NB4 (cell line): Measurements from ENCODE around the gene SOAT1.
"Not testable (repeated sequence)": the region's sequence is repeated elsewhere in the genome, so short reads cannot be mapped to it uniquely, and the experiment has no call there.

Experiments
- DNase-seq: peaks from one replicate; pipeline ENCODE4 v3.0.0; 2010; ENCODE audit warnings: low read depth
- H3K4me3 ChIP-seq: one replicate; pipeline ENCODE4 v1.5.1; 2011; ENCODE audit warnings: mild to moderate bottlenecking, low read depth, low read length, moderate library complexity
- CTCF ChIP-seq: IDR thresholded peaks from one replicate; pipeline ENCODE4 v1.5.1; 2012; ENCODE audit warnings: low read depth, low read length
- MAX ChIP-seq: IDR thresholded peaks from 2 replicates; pipeline ENCODE4 v1.6.1; 2011; ENCODE audit warnings: low read depth, low read length
- MYC ChIP-seq: IDR thresholded peaks from 2 replicates; pipeline ENCODE4 v1.6.1; 2011; ENCODE audit warnings: low read depth, low read length
- POLR2A ChIP-seq: IDR thresholded peaks from 2 replicates; pipeline ENCODE4 v1.6.1; 2011; ENCODE audit warnings: mild to moderate bottlenecking; ENCODE audit not compliant: insufficient read length; ENCODE audit errors: extremely low read depth

Gene SOAT1

GRCh38 chr1:179384027-179384426 is 90.4 kb downstream of the SOAT1 start:
- H3K4me3 ChIP-seq: no peak overlapping the region
- DNase-seq: no peak
- TF ChIP-seq CTCF (no peak), MAX (no peak), POLR2A (no peak), MYC (no peak)

GRCh38 chr1:179385510-179385909 is 91.9 kb downstream of the SOAT1 start:
- TF ChIP-seq CTCF (no peak), MAX (no peak), MYC (no peak), POLR2A (no peak)
- no peak overlapping the region for H3K4me3 ChIP-seq
- no peak for DNase-seq

- no peak for TF ChIP-seq CTCF
- no peak for DNase-seq
- no peak overlapping the region for H3K4me3 ChIP-seq
Measured at GRCh38 chr1:179393721-179394120, 100.1 kb downstream of the SOAT1 start.

- DNase-seq, H3K4me3 ChIP-seq: not testable (repeated sequence)
Measured at GRCh38 chr1:179399399-179399798, 105.8 kb downstream of the SOAT1 start.
